Measurements from ENCODE around the gene TUBB2B.

Gene TUBB2B

DNA sequence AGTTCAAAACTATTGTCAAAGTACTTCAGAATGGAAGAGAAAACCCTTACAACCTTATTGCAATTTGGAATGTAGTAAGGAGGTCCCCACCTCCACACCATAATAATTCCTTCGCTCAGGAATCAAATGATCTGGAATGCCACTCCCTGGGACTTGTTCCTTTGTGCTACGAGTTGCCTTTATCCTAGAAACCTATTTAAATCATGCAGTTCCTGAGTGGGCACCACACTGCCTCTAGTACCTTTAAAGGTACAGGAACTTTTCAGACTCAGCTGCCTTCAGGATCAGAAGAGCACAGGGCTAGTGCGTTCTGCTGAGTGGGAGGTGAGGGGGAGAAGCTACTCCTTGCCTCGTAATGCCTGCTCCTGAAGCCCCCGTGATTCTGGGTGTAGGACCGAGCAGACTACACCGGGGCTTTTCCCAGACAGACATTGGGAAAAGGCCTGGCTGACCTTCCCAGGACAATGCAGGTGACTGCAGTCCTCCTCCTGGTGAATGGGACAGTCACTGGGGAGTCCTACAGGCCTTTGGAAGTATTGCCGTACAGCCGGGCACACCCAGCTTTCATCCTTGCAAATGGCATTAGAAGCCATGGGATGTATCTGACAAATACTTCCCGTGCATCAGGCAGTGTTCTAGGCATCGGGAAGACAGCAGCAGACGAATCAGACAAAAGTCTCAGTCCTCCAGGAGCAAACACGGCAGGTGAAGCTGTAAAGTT is 11.8 kb upstream of the TUBB2B start:
- peak; percentile 60 for DNase-seq (ENCODE audit: extremely low spot score)
- TF ChIP-seq HDGF (IDR thresholded peaks at IDR 0.05; ENCODE audit: borderline replicate concordance) (no peak), ZNF384 (IDR thresholded peaks at IDR 0.05) (no peak), CTBP1 (IDR thresholded peaks at IDR 0.05; ENCODE audit: borderline replicate concordance) (no peak), ARNT (IDR thresholded peaks at IDR 0.05) (no peak), SUZ12 (IDR thresholded peaks at IDR 0.05) (no peak), BHLHE40 (IDR thresholded peaks at IDR 0.05; ENCODE audit: borderline replicate concordance) (no peak), ELF4 (IDR thresholded peaks at IDR 0.05) (no peak), TARDBP (IDR thresholded peaks at IDR 0.05) (no peak), FOXM1 (IDR thresholded peaks at IDR 0.05; ENCODE audit: borderline replicate concordance) (no peak), LEF1 (IDR thresholded peaks at IDR 0.05; ENCODE audit: borderline replicate concordance) (no peak)

DNA sequence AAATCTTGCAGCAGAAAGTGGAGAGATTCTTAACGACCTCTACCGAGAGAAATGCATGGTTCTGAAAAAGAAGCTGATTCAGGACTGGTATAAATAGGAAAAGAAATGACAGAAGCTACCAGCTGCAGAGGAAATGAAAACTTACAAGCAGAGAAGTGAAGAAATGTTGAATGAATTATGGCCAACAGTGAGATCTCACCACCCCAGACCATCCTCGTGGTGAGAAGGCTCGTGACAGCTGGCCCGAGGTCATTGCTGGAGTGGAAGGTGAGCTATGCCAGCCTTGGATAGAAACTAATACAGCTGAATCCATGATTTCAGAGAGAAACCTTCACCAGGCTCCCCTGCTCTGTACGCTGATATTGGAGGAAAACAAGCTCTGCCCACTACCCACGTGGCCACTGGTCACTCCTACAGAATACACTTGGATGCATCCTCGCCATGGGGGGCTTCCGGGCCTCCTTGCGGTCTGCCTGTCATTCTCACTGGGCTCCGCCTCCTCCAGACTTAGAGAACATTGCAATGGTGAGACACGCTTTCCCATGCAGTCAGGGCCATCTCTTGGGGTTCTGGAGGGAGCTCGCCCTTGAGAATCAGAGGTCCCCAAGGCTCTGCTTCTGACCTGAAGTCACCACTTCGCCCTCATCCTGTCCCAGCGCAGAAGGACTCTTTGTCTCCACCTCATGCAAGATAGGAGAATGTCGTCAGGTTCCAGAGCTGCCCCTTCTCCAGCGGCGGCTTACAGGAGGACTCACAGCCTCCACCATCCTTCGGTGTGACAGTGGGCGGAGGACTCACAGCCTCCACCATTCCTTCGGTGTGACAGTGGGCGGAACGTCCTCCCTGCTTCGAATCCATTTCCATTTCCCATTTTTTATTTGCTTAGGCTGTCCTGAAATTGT is 10.6 kb upstream of the TUBB2B start:
- TF ChIP-seq L3MBTL2 (conservative IDR thresholded peaks at IDR 0.05) (no peak), NFRKB (IDR thresholded peaks at IDR 0.05) (no peak), FOXA1 (IDR thresholded peaks at IDR 0.05) (no peak), FOXM1 (IDR thresholded peaks at IDR 0.05; ENCODE audit: borderline replicate concordance) (no peak), LEF1 (IDR thresholded peaks at IDR 0.05; ENCODE audit: borderline replicate concordance) (no peak), ARNT (IDR thresholded peaks at IDR 0.05) (no peak), ELF4 (IDR thresholded peaks at IDR 0.05) (no peak)

More for the DNA sequence above, 11.8 kb upstream of the TUBB2B start:
- ChIA-PET CTCF (interaction anchor here (0.6 to 3.1 kb wide), 4 partner anchors 8 to 48 kb away, joined by 3 to 18 read pairs (median 8); no protein-coding TSS in a partner anchor), POLR2A (interaction anchor here (0.8 to 1.2 kb wide), 2 partner anchors 8 to 20 kb away, joined by 3 to 4 read pairs; no protein-coding TSS in a partner anchor)

GRCh38 chr6:3236005-3236404 is 8.6 kb upstream of the TUBB2B start:
- CTCF ChIA-PET = no interaction called here

More for the DNA sequence above, 10.6 kb upstream of the TUBB2B start:
- DNase-seq (ENCODE audit: extremely low spot score) = no peak
- CTCF ChIA-PET = interaction anchor here (2.2 to 3.1 kb wide), 2 partner anchors 10 to 13 kb away, joined by 11 to 14 read pairs; no protein-coding TSS in a partner anchor
- POLR2A ChIA-PET = interaction anchor here (1.0 to 1.4 kb wide), 2 partner anchors 11 to 75 kb away, joined by 3 to 4 read pairs; no protein-coding TSS in a partner anchor

DNA sequence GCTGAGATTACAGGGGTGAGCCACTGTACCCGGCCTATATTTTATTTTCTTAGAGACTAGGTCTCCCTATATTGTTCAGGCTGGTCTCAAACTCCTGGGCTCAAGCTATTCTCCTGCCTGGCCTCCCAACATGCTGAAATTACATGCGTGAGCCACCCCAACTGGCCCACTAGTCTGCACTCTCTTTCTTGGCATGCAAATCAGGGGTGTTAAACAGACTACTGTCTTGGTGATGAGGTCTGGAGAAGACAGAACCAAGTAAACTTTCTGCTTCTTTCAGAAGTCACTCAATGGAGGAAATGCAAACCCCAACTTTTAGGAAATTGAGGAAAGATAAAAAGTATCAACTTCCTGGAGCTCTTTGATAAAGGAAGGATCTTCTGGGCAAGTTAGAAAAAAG is 8.0 kb upstream of the TUBB2B start:
- ChIA-PET CTCF (interaction anchor here (1.2 kb wide), 1 partner anchor 13 kb away, joined by 3 read pairs; no protein-coding TSS in a partner anchor), POLR2A (interaction anchor here (1.1 kb wide), 1 partner anchor 9 kb away, joined by 3 read pairs; no protein-coding TSS in a partner anchor)
- no peak for DNase-seq (ENCODE audit: extremely low spot score)
- no peak for TF ChIP-seq CTBP1 (IDR thresholded peaks at IDR 0.05; ENCODE audit: borderline replicate concordance)
- no peak for TF ChIP-seq BHLHE40 (IDR thresholded peaks at IDR 0.05; ENCODE audit: borderline replicate concordance)
- no peak for TF ChIP-seq PKNOX1 (IDR thresholded peaks at IDR 0.05)
- TF ChIP-seq FOXA1 (IDR thresholded peaks at IDR 0.05) = no peak
- TF ChIP-seq SUZ12 (IDR thresholded peaks at IDR 0.05) = no peak
- no peak for TF ChIP-seq FOXM1 (IDR thresholded peaks at IDR 0.05; ENCODE audit: borderline replicate concordance)

More at GRCh38 chr6:3236005-3236404, 8.6 kb upstream of the TUBB2B start:
- DNase-seq (ENCODE audit: extremely low spot score) = no peak
- TF ChIP-seq ARNT (IDR thresholded peaks at IDR 0.05) = no peak
- no peak for TF ChIP-seq LEF1 (IDR thresholded peaks at IDR 0.05; ENCODE audit: borderline replicate concordance)
- no peak for TF ChIP-seq ZNF384 (IDR thresholded peaks at IDR 0.05)
- TF ChIP-seq TARDBP (IDR thresholded peaks at IDR 0.05) = no peak
- TF ChIP-seq L3MBTL2 (conservative IDR thresholded peaks at IDR 0.05) = no peak
- TF ChIP-seq FOXM1 (IDR thresholded peaks at IDR 0.05; ENCODE audit: borderline replicate concordance) = no peak
- TF ChIP-seq BHLHE40 (IDR thresholded peaks at IDR 0.05; ENCODE audit: borderline replicate concordance) = no peak
- TF ChIP-seq HDGF (IDR thresholded peaks at IDR 0.05; ENCODE audit: borderline replicate concordance) = no peak
- no peak for TF ChIP-seq PKNOX1 (IDR thresholded peaks at IDR 0.05)
- TF ChIP-seq NFRKB (IDR thresholded peaks at IDR 0.05) = no peak
- TF ChIP-seq ELF4 (IDR thresholded peaks at IDR 0.05) = no peak
- TF ChIP-seq SUZ12 (IDR thresholded peaks at IDR 0.05) = no peak
- POLR2A ChIA-PET = interaction anchor here (1.1 kb wide), 1 partner anchor 9 kb away, joined by 3 read pairs; no protein-coding TSS in a partner anchor

DNA sequence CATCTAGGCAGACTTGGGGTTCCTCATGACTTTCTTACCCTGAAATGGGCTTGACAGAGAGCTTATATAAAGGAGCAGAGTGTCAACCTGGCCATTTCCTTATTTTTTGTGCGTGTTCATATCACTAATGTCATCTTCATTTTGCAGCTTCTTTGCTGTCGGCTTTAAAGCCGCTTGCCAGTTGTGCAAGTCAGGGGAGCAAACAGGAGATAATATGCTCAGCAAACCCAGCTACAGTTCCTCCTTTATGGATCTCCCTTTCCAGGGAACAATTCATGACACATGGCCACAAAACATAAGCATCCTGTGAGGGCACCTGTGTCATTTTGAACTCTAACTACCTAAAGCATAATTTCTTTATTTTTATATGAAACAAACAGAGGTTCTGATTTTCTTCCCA is 6.5 kb upstream of the TUBB2B start:
- TF ChIP-seq BHLHE40 (IDR thresholded peaks at IDR 0.05; ENCODE audit: borderline replicate concordance) (no peak), ZNF384 (IDR thresholded peaks at IDR 0.05) (no peak), SP1 (IDR thresholded peaks at IDR 0.05) (no peak), LEF1 (IDR thresholded peaks at IDR 0.05; ENCODE audit: borderline replicate concordance) (no peak), HDGF (IDR thresholded peaks at IDR 0.05; ENCODE audit: borderline replicate concordance) (no peak), NFRKB (IDR thresholded peaks at IDR 0.05) (no peak)
- no peak for DNase-seq (ENCODE audit: extremely low spot score)
- ChIA-PET CTCF (interaction anchor here (0.9 to 1.1 kb wide), 2 partner anchors 13 to 17 kb away, joined by 3 to 4 read pairs; no protein-coding TSS in a partner anchor), POLR2A (interaction anchor here (0.7 kb wide), 1 partner anchor 72 kb away, joined by 3 read pairs; no protein-coding TSS in a partner anchor)

DNA sequence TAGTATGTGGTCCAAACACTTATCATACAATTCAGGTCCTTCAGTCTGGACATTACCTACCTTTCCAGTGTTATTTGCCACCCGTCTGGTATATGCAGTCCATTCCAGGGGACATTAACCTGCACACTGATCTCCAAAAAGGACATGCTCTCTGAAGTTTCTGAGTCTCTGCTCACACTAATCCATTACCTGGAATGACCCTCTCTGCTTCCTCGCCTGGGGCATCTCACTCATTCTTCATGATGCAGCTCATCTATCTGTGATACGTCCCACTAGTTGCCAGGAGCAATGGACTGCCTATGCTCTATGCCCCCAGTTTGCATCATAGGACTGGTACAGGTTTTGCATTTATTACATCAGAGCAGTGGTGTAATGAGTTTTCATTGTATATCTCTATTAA is 5.9 kb upstream of the TUBB2B start:
- CTCF ChIA-PET = interaction anchor here (0.9 to 1.1 kb wide), 2 partner anchors 13 to 18 kb away, joined by 3 to 4 read pairs; no protein-coding TSS in a partner anchor
- TF ChIP-seq ELF4 (IDR thresholded peaks at IDR 0.05) (no peak), ZNF384 (IDR thresholded peaks at IDR 0.05) (no peak), TARDBP (IDR thresholded peaks at IDR 0.05) (no peak), LEF1 (IDR thresholded peaks at IDR 0.05; ENCODE audit: borderline replicate concordance) (no peak), ARNT (IDR thresholded peaks at IDR 0.05) (no peak), FOXA1 (IDR thresholded peaks at IDR 0.05) (no peak), CTBP1 (IDR thresholded peaks at IDR 0.05; ENCODE audit: borderline replicate concordance) (no peak), FOXM1 (IDR thresholded peaks at IDR 0.05; ENCODE audit: borderline replicate concordance) (no peak), BHLHE40 (IDR thresholded peaks at IDR 0.05; ENCODE audit: borderline replicate concordance) (no peak), PKNOX1 (IDR thresholded peaks at IDR 0.05) (no peak), SP1 (IDR thresholded peaks at IDR 0.05) (no peak), SUZ12 (IDR thresholded peaks at IDR 0.05) (no peak), NFRKB (IDR thresholded peaks at IDR 0.05) (no peak), FOXK2 (IDR thresholded peaks at IDR 0.05) (no peak)
- POLR2A ChIA-PET = no interaction called here
- DNase-seq (ENCODE audit: extremely low spot score) = no peak
